ENCODE data around the gene SPPL2C. TPM values are rescaled to one million over a fixed set of nuclear protein-coding genes. Genes with fewer than 3 reads are reported as not detected.

SPPL2C gene
- total RNA-seq, 4 donors from 2014 or later, result not detected

DNA sequence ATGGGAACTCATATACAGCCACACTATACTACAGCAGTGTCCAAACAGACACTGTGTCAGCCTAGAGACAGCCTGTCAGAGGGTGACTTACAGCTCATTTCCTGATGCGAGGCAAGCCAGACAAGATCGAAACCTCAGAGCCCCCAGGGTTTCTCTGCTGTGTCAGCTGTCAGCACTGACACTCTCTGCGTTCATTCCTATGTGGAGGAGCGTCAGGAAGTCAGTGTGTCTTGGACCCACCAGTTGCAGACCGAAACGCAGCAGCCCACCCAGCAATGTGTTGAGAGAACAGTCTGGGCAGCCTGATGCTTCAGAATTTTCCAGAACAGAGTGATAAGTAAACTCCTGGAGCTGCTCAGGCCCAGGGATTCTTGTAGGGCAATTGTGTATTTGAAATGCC is 29.0 kb downstream of the SPPL2C start:
- WGBS, 2 donors (ENCODE audit: low coverage in 1 of 2), result 0% methylated on average over 5 of the region's 6 CpGs; no CpG with 5 or more reads in 1 of the 2 donors
- H3K9me3 ChIP-seq, result peaks cover 0 to 7% (median 0%) of the 10 kb centered on the region in 3 donors
- H3K4me1 ChIP-seq, result peaks cover 0 to 9% (median 0%) of the 10 kb centered on the region in 3 donors
- TF ChIP-seq, protein P1, sequence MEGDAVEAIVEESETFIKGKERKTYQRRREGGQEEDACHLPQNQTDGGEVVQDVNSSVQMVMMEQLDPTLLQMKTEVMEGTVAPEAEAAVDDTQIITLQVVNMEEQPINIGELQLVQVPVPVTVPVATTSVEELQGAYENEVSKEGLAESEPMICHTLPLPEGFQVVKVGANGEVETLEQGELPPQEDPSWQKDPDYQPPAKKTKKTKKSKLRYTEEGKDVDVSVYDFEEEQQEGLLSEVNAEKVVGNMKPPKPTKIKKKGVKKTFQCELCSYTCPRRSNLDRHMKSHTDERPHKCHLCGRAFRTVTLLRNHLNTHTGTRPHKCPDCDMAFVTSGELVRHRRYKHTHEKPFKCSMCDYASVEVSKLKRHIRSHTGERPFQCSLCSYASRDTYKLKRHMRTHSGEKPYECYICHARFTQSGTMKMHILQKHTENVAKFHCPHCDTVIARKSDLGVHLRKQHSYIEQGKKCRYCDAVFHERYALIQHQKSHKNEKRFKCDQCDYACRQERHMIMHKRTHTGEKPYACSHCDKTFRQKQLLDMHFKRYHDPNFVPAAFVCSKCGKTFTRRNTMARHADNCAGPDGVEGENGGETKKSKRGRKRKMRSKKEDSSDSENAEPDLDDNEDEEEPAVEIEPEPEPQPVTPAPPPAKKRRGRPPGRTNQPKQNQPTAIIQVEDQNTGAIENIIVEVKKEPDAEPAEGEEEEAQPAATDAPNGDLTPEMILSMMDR (IDR thresholded peaks at IDR 0.05), result no peak
- TF ChIP-seq POLR2A (IDR thresholded peaks at IDR 0.05) (no peak), EP300 (IDR thresholded peaks at IDR 0.05) (no peak), POLR2AphosphoS5 (IDR thresholded peaks at IDR 0.05) (no peak)
- H3K36me3 ChIP-seq, result no peaks in the 10 kb centered on the region
- no peak overlapping the region for H3K4me3 ChIP-seq
- no peak for ATAC-seq
- H3K27ac ChIP-seq, result no peak overlapping the region
- peaks cover 36% of the 10 kb centered on the region for H3K27me3 ChIP-seq

DNA sequence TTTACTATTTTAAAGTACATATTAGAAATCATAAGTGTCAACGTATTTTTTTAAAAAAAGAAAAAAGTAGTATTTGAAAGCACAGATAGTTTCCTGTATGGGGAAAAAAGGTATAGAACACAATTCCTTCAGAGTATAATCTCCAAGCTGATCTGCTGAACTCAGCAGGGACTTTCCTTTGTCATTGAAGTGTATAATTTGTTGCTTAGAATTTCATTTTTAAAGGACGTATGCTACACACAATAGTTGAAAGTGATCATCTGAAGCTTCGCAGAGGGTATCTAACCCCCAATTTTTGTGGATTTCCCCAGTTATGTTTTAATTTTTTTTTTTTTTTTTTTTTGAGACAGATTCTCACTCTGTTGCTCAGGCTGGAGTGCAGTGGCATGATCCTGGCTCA is 29.5 kb downstream of the SPPL2C start:
- no peak for ATAC-seq
- H3K4me3 ChIP-seq, result no peak overlapping the region
- 45 to 71% methylated on average over 3 of the region's 3 CpGs for WGBS, 2 donors (ENCODE audit: low coverage in 1 of 2)
- H3K27me3 ChIP-seq, result peaks cover 36% of the 10 kb centered on the region
- peaks cover 0 to 7% (median 0%) of the 10 kb centered on the region in 3 donors for H3K9me3 ChIP-seq
- no peak overlapping the region for H3K27ac ChIP-seq
- no peak for TF ChIP-seq POLR2A (IDR thresholded peaks at IDR 0.05)
- TF ChIP-seq EP300 (IDR thresholded peaks at IDR 0.05), result no peak
- TF ChIP-seq, protein P1 (IDR thresholded peaks at IDR 0.05), result no peak
- TF ChIP-seq POLR2AphosphoS5 (IDR thresholded peaks at IDR 0.05), result no peak
- no peaks in the 10 kb centered on the region for H3K36me3 ChIP-seq
- H3K4me1 ChIP-seq, result peaks cover 0 to 9% (median 0%) of the 10 kb centered on the region in 3 donors

- no peak overlapping the region for H3K4me3 ChIP-seq
- peaks cover 0 to 7% (median 0%) of the 10 kb centered on the region in 3 donors for H3K9me3 ChIP-seq
- peaks cover 42% of the 10 kb centered on the region for H3K27me3 ChIP-seq
- H3K36me3 ChIP-seq, result no peaks in the 10 kb centered on the region
- TF ChIP-seq POLR2AphosphoS5 (IDR thresholded peaks at IDR 0.05) (no peak), EP300 (IDR thresholded peaks at IDR 0.05) (no peak), POLR2A (IDR thresholded peaks at IDR 0.05) (no peak)
- TF ChIP-seq, protein P1 (IDR thresholded peaks at IDR 0.05), result no peak
- 65 to 90% methylated on average over 2 to 3 of the region's 3 CpGs for WGBS, 2 donors (ENCODE audit: low coverage in 1 of 2)
- no peaks in the 10 kb centered on the region for H3K4me1 ChIP-seq
- no peak overlapping the region for H3K27ac ChIP-seq
- no peak for ATAC-seq
Measured at GRCh38 chr17:45876539-45876938, 31.9 kb downstream of the SPPL2C start.

DNA sequence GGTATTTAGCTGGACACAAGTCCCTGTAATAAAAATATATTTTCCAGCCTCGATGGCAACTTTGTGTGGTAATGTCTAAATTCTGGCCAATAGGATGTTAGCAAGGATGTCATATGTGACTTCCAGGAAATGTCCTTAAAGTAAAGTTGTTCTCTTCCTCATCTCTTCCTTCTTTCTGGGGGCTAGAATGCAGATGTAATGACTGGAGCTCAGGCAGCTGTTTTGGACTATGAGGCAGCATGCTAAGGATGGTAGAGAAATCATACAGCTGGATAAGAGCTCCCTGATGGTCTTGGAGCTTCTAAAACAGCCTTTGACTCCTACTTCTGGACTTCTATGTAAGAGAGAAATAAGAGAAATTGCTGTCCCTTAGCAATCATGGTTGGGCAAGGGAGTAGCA is 32.8 kb downstream of the SPPL2C start:
- Histone ChIP-seq H3K9me3 (peaks cover 0 to 7% (median 0%) of the 10 kb centered on the region in 3 donors), H3K27me3 (peaks cover 46% of the 10 kb centered on the region), H3K4me1 (no peaks in the 10 kb centered on the region), H3K27ac (no peak overlapping the region), H3K4me3 (no peak overlapping the region), H3K36me3 (no peaks in the 10 kb centered on the region)
- ATAC-seq, result no peak
- TF ChIP-seq POLR2A (IDR thresholded peaks at IDR 0.05) (no peak), EP300 (IDR thresholded peaks at IDR 0.05) (no peak), POLR2AphosphoS5 (IDR thresholded peaks at IDR 0.05) (no peak)
- TF ChIP-seq, protein P1 (IDR thresholded peaks at IDR 0.05), result no peak
- 57 to 69% methylated on average over 1 of the region's 1 CpG for WGBS, 2 donors (ENCODE audit: low coverage in 1 of 2)

DNA sequence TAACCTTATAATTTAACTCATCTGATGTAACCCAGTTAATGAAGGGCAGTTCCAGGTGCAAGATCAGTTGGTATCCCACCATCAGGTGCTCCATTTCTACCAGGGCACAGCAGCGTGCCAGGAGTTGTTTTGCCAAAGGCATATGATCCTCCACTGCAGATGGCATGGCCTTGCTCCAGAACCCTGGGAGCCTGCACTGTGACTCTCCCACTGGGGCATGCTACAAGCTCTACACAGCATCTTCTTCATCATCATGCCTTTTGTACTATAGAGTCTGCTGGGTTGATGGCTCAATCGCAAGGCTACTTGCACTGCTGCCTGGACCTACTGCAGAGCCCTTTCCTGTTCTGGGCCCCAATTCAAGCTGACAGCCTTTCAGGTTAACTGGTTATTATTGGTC is 38.4 kb downstream of the SPPL2C start:
- Histone ChIP-seq H3K4me3 (no peak overlapping the region), H3K9me3 (peaks cover 0 to 8% (median 0%) of the 10 kb centered on the region in 3 donors), H3K27me3 (peaks cover 23% of the 10 kb centered on the region), H3K27ac (no peak overlapping the region), H3K4me1 (no peaks in the 10 kb centered on the region), H3K36me3 (no peaks in the 10 kb centered on the region)
- WGBS, 2 donors (ENCODE audit: low coverage in 1 of 2), result 100% methylated on average over 1 of the region's 2 CpGs
- TF ChIP-seq, protein P1 (IDR thresholded peaks at IDR 0.05), result no peak
- TF ChIP-seq POLR2AphosphoS5 (IDR thresholded peaks at IDR 0.05), result no peak
- TF ChIP-seq EP300 (IDR thresholded peaks at IDR 0.05), result no peak
- ATAC-seq, result no peak

Data from gastroesophageal sphincter (tissue), 4 donors.